OCI-LY3 (cell line): ENCODE data around the gene ARHGAP28.

Experiments used
- CTCF ChIP-seq: fragments of 200-600, 300-600 bp; sonication (generic); IDR thresholded peaks from 2 replicates; pipeline ENCODE4 v1.5.1; 2014; ENCODE audit warnings: antibody characterized with exemption, low read length, low read depth
- EZH2phosphoT487 ChIP-seq: fragments of 200-600 bp; shearing (Covaris generic); IDR thresholded peaks from 2 replicates; pipeline ENCODE4 v1.6.1; 2018; ENCODE audit warnings: antibody characterized with exemption, mixed run types, low read depth

DNA sequence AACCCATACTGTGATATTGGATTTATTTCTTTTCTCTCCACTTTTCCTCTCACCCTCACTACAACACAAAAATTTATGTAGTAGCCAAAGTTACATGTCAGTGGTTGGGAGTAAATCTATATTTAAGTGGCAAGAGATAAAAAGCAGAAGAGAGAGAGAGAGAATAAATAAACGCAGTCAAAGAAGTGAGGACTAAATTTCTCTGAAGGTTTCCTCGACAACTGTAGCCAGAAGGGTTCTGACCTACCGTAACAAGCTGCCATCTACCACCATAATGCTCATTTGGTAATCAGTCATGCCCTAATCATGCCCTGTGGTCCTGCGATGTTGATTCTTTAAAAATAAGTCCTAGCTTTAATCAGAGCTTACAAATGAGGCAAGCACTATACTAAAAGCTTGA is 9.1 kb downstream of the ARHGAP28 start:
- no peak for TF ChIP-seq CTCF
- TF ChIP-seq EZH2phosphoT487, result no peak
